Measurements from ENCODE around the gene HGS.

The HGS gene

DNA sequence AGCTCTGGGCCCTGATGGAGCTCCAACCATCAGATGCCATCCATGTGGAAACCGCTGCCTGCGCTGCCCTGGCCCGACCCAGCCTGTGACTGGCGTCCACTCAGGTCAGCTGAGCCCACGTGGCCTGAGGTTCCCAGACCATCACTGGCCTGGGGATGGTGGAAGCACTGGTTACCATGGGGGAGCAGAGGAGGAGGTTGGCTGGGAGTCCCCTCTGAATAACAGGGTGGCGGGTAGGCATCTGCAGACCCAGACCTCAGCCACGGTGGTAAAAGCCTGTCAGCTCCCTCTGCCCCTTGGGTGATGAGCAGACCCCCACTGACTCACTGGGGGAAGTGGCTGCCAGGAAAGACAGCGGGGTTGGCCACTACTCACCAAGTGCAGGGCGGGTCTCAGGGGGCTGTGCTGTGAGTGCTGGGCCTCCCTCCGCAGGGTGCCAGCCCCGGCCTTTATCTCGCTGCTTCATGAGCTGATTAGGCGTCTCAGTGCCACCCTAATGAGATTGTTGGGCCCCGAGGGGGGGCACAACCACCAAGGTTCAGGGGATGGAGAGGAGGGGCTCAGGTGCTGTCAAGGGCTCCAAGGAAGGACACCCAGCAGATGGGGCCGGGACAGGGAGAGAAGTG lies 27.6 kb upstream of the HGS start, which contains the start of gene PDE6G:
PDE6G (minus strand) TSS at position 425 of the 626 bp plus-strand sequence. CDS start 3,237 bp downstream, outside the sequence.
- no peak for DNase-seq (ENCODE audit: low spot score)

DNA sequence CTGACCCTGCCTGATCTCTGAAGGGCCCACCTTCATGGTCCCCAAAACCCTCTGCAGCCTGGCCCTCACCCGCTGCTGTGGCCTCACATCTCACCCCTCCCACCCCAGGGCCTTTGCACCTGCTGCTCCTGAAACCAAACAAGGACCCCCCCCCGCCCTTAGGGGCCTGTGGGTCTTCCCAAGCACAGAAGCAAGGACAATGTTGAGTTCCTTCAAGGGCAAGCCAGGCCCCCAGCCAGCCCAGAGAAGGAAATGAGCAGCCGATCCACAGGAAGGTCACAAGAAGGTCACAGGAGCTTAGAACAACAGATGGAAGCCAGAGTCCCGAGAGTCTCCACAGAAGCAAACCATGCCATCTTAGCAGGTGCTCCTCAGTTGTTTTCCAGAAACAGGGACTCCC lies 27.0 kb upstream of the HGS start:
- DNase-seq (ENCODE audit: low spot score), result no peak

DNA sequence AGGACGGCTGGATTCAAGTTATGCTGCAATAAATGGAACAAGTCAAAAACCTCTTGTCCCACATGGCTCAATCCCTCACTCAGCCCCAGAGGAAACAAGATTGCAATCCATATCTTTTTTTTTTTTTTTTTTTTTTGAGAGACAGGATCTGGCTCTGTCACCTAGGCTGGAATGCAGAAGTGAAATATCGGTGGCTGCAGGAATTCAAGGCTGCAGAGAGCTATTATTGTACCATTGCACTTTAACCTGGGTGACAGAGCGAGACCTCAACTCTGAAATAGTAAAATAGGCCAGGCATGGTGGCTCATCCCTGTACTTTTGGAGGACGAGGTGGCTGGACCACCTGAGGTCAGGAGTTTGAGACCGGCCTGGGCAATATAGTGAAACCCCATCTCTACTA lies 24.8 kb upstream of the HGS start:
- DNase-seq (ENCODE audit: low spot score), result no peak

DNA sequence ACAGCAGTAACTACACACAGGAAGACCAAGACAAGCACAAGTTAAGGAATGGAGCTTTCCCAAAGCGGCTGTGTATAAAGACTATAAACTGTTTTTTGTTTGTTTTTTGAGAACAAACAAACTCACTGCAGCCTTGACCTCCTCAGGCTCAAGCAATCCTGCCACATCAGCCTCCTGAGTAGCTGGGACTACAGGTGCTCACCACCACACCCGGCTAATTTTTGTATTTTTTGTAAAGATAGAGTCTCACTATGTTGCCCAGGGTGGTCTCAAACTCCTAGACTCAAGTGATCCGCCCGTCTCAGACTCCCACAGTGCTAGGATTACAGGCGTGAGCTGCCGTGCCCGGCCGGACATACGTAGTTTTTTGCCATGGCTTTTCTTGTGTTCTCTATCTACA lies 23.4 kb upstream of the HGS start:
- no peak for DNase-seq (ENCODE audit: low spot score)

DNA sequence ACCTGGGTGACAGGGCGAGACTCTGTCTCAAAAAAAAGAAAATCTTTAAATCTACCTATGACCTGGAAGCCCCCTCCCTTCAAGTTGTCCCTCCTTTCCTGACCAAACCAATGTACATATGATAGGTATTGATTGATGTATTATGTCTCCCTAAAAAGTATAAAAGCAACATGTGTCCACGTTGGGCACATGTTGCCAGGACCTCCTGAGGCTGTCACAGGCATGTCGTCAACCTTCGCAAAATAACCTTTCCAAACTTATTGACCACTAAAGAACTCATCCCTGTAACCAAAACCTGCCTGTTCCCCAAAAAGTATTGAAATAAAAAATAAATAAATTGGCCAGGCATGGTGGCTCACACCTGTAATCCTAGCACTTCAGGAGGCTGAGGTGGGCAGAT lies 21.8 kb upstream of the HGS start:
- no peak for DNase-seq (ENCODE audit: low spot score)

DNA sequence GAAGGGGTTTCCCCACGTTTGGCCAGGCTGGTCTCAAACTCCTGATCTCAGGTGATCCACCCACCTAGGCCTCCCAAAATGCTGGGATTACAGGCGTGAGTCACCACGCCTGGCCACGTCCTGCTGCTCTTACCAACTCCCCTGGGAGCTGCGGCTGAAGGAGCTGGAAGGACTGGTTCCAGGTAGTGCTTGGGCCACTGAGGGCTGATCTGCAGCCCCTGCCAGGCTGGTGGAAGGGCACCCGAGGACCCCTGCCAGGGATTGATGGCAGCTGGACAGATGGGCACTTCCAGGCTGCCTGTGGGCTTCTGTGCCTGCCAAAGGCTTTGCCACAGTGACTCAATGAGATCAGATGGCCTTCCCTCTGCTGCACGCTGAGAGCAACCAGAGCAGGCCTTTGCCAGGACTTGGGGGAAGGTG lies 19.8 kb upstream of the HGS start:
- DNase-seq (ENCODE audit: low spot score), result no peak

DNA sequence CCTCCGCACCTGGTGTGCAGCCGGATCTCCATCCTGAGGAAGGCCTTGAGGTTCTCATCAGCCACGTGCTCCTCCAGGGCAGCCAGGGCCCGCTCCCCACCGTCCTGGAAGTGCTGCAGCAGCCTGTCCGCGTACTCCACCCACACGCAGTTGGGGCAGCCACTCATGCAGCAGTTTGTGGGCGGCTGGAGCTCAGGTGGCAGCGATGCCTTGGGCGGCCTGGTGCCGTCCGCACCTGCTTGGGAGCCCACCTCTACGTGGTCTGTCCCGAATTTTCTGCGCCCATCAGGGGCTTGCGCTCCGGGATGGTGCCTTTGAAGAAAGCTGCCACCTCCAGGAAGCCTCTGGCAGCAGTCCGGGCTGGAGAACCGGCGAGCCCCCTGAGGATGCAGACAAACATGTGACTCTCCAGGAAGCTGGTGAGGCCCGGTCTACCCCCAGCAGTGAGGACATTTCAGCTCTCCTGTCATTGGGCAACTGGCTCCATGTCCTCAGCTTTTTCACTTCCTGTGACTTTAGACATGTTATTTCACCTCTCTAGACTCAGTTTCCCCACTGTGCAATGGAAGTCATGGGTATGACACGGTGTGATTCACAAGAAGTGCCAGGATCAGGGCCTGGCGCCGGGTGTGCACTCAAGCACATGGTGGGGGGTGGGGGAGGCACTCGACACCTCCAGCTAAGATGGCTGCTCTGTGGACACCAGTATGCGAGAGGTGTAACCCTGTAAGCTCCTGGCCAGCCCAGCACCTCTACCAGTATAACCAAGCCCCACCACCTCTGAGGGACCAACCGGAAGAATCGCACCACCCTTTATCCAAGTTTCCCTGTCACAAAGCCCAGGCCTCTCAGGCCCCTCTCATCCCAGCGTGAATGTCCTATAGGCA lies 18.4 kb upstream of the HGS start:
- DNase-seq (ENCODE audit: low spot score), result peak; percentile 19

DNA sequence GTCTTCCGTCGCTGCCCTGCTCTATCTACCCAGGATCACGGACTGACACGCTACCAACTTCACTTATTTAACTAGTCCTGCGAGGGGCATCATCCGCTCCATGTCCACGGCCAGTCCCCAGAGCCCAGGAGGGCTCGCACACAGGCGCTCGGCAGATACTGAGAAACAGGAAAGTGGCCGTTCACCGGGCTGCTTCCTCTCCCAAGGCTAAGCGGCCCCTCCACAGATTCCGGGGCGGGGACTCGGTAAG lies 17.8 kb upstream of the HGS start:
- no peak for DNase-seq (ENCODE audit: low spot score)

DNA sequence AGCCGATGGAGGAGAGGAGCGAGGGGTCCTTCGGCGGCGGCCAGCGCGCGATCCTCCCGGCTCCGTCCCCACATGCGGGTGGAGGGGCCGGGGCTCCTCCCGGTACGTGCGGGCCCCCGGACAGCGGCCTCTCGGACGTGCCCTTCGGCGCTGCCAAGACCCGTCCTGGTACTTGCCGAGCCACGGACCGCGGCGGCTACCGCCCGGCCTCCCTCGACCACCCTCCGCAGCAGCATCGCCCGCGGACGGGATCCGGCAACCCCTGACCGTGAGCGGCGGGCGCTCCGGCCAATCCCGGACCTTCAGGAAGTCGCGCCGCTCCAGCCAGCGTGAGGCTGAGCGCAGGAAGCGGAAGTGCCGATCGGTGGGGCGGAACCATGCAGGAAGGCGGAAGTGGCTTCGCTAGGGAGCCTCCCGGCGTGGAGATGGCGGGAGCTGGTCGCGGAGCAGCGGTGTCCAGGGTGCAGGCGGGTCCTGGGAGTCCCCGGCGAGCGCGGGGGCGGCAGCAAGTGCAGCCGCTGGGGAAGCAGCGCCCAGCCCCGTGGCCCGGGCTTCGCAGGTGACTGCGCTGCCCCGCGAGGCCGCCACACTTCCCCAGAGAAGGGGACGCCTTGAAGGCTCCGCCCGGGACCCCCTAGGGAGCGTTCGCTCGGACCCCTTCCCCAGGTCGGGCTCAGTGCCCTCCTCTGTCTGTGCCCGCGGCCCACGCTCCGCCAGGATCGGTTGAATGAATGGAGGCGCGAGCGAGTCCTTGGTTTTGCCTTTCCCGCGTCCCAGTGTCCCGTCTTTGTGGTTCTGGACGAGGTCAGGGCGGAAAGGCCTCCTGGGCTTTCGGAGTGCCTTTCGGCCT lies 17.2 kb upstream of the HGS start, which contains the start of the genes CCDC137 and OXLD1:
CCDC137 (plus strand) TSS at position 396 of the 850 bp plus-strand sequence; CDS start at position 426, 30 bp downstream.
OXLD1 (minus strand) TSS at position 264 of the 850 bp plus-strand sequence; CDS start at position 236, 28 bp downstream.
- peak; percentile 91 for DNase-seq (ENCODE audit: low spot score)

DNA sequence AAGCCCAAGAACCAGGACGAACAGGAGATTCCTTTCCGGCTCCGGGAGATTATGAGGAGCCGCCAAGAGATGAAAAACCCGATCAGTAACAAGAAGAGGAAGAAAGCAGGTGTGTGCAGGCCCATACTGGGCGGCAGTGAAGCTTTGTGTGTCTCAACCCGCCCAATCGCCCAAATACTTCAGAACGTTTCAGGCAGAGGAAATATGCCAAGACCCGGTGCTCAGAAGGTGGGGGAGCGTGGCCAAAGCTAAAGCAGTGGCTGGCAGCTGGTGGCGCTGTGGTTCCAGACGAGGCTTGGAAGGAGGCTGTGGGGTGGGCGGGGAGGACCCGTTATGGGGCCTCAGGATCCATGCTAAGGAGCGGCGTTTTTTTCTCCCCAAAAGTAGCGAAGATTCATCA lies 16.1 kb upstream of the HGS start:
- no peak for DNase-seq (ENCODE audit: low spot score)

DNA sequence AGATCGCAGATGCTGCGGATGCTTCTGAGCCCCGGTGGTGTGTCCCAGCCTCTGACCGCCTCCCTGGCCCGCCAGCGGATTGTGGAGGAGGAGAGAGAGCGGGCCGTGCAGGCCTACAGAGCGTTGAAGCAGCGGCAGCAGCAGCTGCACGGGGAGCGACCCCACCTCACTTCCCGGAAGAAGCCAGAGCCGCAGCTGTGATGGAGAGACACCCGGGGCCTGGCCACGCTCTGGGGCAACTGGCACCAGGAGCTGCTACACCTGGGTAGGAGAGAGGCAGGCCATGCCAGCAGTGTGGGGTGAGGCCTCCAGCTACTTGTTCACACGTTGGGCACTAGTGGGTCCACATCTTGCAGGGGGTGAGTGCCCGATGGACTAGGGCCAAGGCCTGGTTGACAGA lies 11.3 kb upstream of the HGS start:
- no peak for DNase-seq (ENCODE audit: low spot score)

DNA sequence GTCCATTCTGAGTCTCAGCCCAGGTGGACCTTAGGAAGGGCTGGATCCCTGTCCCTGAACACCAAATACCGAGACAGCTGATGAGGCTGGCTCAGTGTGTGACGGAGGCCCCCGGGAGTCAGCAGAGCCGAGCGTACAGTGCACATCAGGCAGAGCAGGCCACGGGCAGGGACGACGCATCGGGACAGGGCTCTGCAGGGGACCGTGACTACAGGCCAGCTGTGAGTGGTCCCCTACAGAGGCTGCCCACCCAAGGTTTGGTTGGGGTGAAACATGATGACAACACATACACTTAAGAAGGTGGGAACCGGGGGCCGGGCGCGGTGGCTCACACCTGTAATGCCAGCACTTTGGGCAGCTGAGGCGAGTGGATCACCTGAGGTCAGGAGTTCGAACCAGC lies 10.9 kb upstream of the HGS start:
- DNase-seq (ENCODE audit: low spot score), result no peak

DNA sequence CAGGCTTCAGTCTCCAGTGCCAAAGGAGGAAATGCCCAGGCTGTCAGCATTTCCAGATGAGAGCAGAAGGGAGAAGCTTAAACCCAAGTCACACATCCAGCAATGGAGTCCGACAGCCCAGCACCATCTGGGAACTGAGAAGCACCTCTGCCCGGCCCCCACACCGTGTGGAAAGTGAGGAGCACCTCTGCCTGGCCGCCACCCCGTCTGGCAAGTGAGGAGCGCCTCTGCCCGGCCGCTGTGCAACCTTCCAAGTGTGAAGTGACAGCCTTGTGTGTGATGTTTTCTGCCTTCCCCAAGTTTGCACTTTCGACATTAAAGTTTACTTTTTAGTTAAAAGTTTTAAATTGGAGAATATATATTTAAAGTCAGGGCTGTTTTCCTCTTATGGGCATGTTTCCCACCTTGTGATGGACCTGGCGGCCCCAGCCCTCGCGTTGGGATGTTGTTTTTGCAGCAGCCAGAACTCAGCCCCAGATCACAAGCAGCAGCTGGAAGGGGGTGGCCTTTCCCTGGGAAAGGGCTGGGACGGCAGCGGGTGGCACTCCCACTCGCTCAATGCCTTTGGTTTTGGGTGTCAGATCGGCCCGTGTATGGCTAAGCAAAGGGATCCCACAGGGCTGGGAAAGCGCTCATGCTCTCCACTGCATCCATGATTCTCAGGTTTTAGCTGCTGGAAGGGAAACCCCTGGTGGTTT lies 10.1 kb upstream of the HGS start:
- no peak for DNase-seq (ENCODE audit: low spot score)

DNA sequence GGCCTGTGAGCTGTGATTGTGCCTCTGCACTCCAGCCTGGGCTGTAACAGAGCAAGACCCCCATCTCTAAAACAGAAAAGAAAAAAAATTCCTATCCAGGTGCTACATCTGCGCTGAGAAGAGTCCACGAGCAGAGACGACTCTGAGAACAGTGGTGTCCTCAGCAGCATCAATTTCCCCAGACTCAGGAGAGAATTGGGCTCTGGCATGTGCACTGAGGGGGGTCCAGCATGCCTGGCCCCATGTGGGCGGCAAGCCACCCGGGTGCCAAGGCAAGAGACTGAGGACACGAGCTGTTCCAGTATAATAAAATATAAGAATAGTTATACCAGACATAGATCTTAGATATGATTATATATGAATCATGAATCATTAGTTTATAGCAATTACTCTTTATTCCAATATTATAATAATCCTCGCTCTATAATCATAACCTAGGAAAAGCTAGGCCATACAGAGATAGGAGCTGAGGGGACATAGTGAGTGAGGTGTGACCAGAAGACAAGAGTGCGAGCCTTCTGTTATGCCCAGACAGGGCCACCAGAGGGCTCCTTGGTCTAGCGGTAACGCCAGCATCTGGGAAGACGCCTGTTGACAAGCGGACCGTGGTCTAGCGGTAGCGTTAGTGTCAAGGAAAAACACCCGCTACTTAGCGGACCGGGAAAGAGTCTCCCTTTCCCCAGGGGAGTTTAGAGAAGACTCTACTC lies 8.1 kb upstream of the HGS start:
- peak; percentile 43 for DNase-seq (ENCODE audit: low spot score)

DNA sequence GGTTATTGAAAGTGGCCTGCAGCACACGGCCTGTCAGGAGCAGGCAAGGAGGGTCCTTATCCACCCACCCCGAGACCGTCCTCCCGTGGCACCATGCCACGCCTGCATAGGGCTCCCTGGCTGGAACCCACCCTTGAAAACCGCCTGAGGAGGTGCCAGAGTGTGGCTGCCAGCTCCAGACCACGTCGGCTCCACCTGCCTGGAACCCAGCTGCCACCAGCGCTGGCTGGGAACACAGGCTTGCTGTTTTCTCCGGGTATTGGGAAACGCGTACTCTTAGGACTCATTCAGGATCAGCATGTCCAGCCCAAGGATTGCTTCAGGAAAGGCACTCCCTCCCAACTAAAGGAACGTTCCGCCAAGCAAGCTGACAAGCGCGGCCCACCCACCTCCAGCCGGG lies 6.9 kb upstream of the HGS start:
- no peak for DNase-seq (ENCODE audit: low spot score)

DNA sequence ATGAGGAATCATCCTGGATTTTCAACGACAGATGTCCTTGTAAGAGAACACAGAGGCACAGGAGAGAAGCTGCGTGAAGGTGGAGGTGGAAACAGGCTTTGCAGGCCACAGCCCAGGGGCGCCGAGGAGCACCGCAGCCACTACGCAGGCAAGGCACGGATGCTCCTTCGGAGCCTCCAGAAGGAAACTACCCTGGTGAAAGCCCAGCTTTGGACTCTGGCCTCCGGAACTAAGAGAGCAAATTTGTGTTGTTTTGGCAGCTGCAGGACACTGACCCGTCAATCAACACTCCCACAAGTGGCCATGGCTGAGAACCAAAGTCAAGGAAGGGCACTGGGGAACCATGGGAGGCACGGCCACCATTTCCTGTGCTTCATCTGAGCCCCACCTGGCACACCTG lies 3.7 kb upstream of the HGS start:
- DNase-seq (ENCODE audit: low spot score), result no peak

DNA sequence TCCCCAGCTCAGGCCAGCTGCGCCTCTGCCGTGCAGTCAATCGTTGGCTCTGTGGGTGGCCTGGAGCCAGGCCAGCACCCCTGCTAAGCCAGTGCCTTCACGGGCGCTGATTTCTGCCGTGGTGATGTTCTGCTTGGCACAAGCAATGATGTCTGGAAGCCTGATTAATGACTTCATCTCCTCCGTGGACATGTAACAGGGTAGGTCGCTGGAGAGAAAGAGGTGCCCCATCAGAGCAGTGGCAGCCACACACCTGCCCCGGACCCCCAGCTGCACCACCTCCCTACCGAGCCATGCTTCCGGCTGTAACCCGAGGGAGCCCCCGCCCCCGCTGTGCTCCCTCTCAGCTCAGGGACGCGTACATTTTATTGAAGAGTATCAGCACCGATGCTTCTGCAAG lies 2.1 kb upstream of the HGS start:
- no peak for DNase-seq (ENCODE audit: low spot score)

DNA sequence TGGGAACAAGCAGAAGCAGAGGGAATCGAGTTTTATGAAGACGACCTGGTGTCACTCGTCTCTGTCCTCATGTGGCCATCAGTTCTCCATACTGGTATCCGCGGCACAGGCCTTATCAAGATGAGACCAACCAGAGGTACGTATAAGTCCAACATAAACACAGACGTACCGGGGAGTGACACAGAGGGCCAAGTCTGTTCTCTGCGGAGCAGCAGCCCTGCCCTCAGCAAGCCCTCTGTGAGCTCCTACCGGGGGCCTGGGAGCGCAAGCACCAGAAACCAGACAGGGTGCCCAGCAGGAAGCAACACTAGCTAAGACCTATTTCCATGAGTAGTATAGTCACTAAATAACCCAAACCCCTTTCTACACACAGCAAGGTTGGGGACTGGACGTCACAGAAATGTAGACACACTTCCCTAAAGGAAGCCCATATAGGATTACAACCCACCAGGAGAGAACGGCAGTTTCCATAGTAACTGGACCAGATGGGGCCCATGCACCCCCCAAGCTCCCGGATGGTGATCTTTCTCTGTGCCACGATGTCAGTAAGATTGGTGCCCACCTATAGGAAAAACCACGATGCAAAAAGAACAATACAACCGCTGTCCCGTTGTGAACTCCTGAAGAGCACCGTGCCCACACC lies 1.1 kb upstream of the HGS start:
- DNase-seq (ENCODE audit: low spot score), result no peak

DNA sequence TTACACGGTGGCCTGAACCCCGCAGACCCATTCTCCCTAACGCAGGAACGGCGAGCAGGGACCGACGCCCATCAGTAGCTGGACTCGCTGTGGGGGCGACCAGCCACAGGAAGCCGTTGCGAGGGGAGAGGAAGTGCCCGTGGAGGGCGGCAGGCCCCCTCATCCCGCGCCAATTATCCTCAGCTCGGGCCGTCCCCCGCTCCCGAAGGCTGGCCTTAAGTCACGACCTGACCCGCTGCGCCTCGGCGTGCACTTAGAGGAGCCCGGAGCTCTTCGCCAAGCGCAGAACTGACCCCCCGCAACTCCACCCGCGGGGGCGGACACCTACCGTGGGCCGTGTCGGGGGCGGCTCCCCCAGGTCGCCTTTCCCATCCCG lies 615 bp upstream of the HGS start:
- DNase-seq (ENCODE audit: low spot score), result no peak

DNA sequence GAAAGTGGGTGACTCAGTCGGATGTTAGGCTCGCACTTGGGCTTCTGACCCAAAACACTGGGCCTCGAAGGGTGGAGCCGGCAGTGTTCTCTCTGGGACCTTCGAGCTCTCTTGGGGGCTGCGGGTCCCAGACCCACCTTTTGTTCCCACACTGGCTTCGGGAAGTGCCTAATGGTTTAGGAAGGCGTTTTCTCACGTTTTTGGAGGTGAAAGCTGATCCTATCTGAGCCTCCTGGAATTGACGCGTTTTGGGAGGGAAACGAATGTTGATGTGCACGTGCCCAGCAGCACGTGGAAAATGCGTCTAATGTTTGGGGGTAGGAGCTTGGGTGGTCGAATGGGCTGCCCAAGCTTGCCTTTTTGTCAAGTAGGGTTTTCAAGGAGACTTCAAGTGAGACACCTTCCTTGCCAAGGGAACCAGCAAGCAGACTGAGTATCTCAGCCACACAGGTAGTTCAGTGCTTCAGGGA lies 666 bp downstream of the HGS start:
- peak; percentile 36 for DNase-seq (ENCODE audit: low spot score)

DNA sequence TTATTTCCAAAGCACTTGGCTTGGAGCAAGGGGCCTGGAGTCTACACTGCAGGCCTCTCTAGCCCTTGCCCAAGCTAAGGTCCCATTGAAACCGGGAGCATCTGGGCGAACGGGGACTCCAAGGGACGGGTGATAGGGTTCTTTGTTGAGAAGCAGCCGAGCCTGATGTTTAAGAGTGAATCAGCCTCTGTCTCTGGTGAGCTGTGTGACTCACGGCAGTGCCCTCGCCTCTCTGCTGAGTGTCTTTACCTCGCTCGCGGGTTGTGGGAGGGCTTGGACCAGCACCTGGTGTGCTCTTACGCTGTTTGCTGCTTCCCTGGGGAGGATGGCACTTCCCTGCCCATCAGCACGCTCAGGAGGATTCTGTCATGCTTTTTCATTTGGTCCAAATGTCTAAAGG lies 1.3 kb downstream of the HGS start:
- peak; percentile 34 for DNase-seq (ENCODE audit: low spot score)

Measured in CD4-positive, alpha-beta T cell treated with Interleukin-2 at 100 ng/mL for 4 hours (primary cell).